Fibroblast of skin of abdomen (primary cell): Measurements from ENCODE around the gene TTC28.
A peak's percentile ranks its signal among the peaks of the same experiment; 100 is the strongest.

Experiments used
- DNase-seq: peaks from one replicate; pipeline ENCODE4 v3.0.0-alpha.2; 2013

Gene TTC28

GRCh38 chr22:27983361-27983791 lies 696.3 kb downstream of the TTC28 start:
- DNase-seq = no peak

- no peak for DNase-seq
Observed at GRCh38 chr22:27982630-27983180, 696.9 kb downstream of the TTC28 start.

- no peak for DNase-seq
Observed at GRCh38 chr22:27982106-27982505, 697.5 kb downstream of the TTC28 start.

GRCh38 chr22:27980424-27981148 lies 699.1 kb downstream of the TTC28 start:
- no peak for DNase-seq

GRCh38 chr22:27978802-27979201 lies 700.8 kb downstream of the TTC28 start:
- no peak for DNase-seq

- DNase-seq = no peak
Observed at GRCh38 chr22:27978317-27978716, 701.3 kb downstream of the TTC28 start.

- no peak for DNase-seq
Observed at GRCh38 chr22:27976586-27976985, 703.1 kb downstream of the TTC28 start.

- no peak for DNase-seq
Observed at GRCh38 chr22:27975381-27976013, 704.1 kb downstream of the TTC28 start.

GRCh38 chr22:27973846-27974245 lies 705.8 kb downstream of the TTC28 start:
- DNase-seq = no peak

GRCh38 chr22:27972732-27973698 lies 706.6 kb downstream of the TTC28 start:
- DNase-seq = no peak

- DNase-seq = no peak
Observed at GRCh38 chr22:27971926-27972325, 707.7 kb downstream of the TTC28 start.

GRCh38 chr22:27970596-27971220 lies 708.9 kb downstream of the TTC28 start:
- peak; percentile 59 for DNase-seq

GRCh38 chr22:27966168-27967064 lies 713.2 kb downstream of the TTC28 start:
- DNase-seq = no peak

- DNase-seq = peak; percentile 10
Observed at GRCh38 chr22:27962268-27963044, 717.2 kb downstream of the TTC28 start.

GRCh38 chr22:27961680-27962079 lies 718.0 kb downstream of the TTC28 start:
- no peak for DNase-seq

- DNase-seq = no peak
Observed at GRCh38 chr22:27961182-27961581, 718.5 kb downstream of the TTC28 start.

- no peak for DNase-seq
Observed at GRCh38 chr22:27959335-27960090, 720.1 kb downstream of the TTC28 start.

GRCh38 chr22:27952779-27953178 lies 726.9 kb downstream of the TTC28 start:
- DNase-seq = peak; percentile 17

GRCh38 chr22:27952091-27952490 lies 727.5 kb downstream of the TTC28 start:
- peak; percentile 65 for DNase-seq

GRCh38 chr22:27949421-27949820 lies 730.2 kb downstream of the TTC28 start:
- DNase-seq = no peak
